Liver (tissue), 3 donors: ENCODE results near the gene PTPA.

ENCODE experiments used
- ATF3 ChIP-seq: IDR thresholded peaks from 2 replicates; pipeline ENCODE4 v1.6.1; 2016; ENCODE audit warnings: antibody characterized with exemption
- CTCF ChIP-seq: fragments of 150-350 bp; IDR thresholded peaks from 2 replicates; pipeline ENCODE4 v1.5.1; 2017; ENCODE audit warnings: improper control_type of control experiment, low read depth, low read length; ENCODE audit not compliant: missing input control
- EGR1 ChIP-seq, 2 donors: IDR thresholded peaks; 2 replicates each; pipeline ENCODE4 v1.6.1; 2016 to 2018; ENCODE audit warnings: antibody characterized with exemption in 2 of 2, low read depth in 2 of 2
- FOXA1 ChIP-seq: IDR thresholded peaks from 2 replicates; pipeline ENCODE4 v1.6.1; 2016; ENCODE audit warnings: antibody characterized with exemption
- GABPA ChIP-seq, 2 donors: IDR thresholded peaks in 1 of 2; conservative IDR thresholded peaks in 1 of 2; 2 replicates each; pipeline ENCODE4 v1.6.1; 2016; ENCODE audit warnings: antibody characterized with exemption in 2 of 2, mild to moderate bottlenecking in 1 of 2, moderate library complexity in 1 of 2
- HNF4A ChIP-seq, 2 donors: conservative IDR thresholded peaks; 2 replicates each; pipeline ENCODE4 v1.6.1; 2016; ENCODE audit warnings: antibody characterized with exemption in 2 of 2, mild to moderate bottlenecking in 2 of 2
- HNF4G ChIP-seq: IDR thresholded peaks from 2 replicates; pipeline ENCODE4 v1.6.1; 2016; ENCODE audit warnings: antibody characterized with exemption
- JUND ChIP-seq, 2 donors: IDR thresholded peaks; 2 replicates each; pipeline ENCODE4 v1.6.1; 2016; ENCODE audit warnings: antibody characterized with exemption in 2 of 2
- MAX ChIP-seq: IDR thresholded peaks from 2 replicates; pipeline ENCODE4 v1.6.1; 2016; ENCODE audit warnings: antibody characterized with exemption
- RAD21 ChIP-seq, 2 donors: IDR thresholded peaks; 2 replicates each; pipeline ENCODE4 v1.6.1; 2016; ENCODE audit warnings: antibody characterized with exemption in 2 of 2, mild to moderate bottlenecking in 2 of 2
- REST ChIP-seq: IDR thresholded peaks from 2 replicates; pipeline ENCODE4 v1.6.1; 2016; ENCODE audit warnings: antibody characterized with exemption, mild to moderate bottlenecking
- RXRA ChIP-seq, 2 donors: IDR thresholded peaks; 2 replicates each; pipeline ENCODE4 v1.6.1; 2017 to 2018; ENCODE audit warnings: antibody characterized with exemption in 2 of 2, mild to moderate bottlenecking in 1 of 2
- TAF1 ChIP-seq: conservative IDR thresholded peaks from 2 replicates; pipeline ENCODE4 v1.6.1; 2016; ENCODE audit warnings: antibody characterized with exemption, mild to moderate bottlenecking
- ZBTB33 ChIP-seq: IDR thresholded peaks from 2 replicates; pipeline ENCODE4 v1.6.1; 2016; ENCODE audit warnings: antibody characterized with exemption
- donor health status: healthy.
- donor health status: healthy.

GRCh38 chr9:129150122-129150521, 38.9 kb downstream of the PTPA start:
- TF ChIP-seq MAX: no peak
- TF ChIP-seq CTCF: no peak
- no peak for TF ChIP-seq HNF4G
- no peak for TF ChIP-seq ATF3
- no peak for TF ChIP-seq GABPA (IDR thresholded peaks at IDR 0.05 in 1 of 2, conservative IDR thresholded peaks at IDR 0.05 in 1 of 2)
- no peak for TF ChIP-seq RAD21 (IDR thresholded peaks at IDR 0.05)
- TF ChIP-seq TAF1: no peak
- TF ChIP-seq ZBTB33: no peak
- TF ChIP-seq REST: no peak
- TF ChIP-seq EGR1 (IDR thresholded peaks at IDR 0.05; ENCODE audit: low read depth in 2 of 2): no peak
- no peak for TF ChIP-seq RXRA (IDR thresholded peaks at IDR 0.05)
- TF ChIP-seq FOXA1: no peak
- TF ChIP-seq JUND (IDR thresholded peaks at IDR 0.05): no peak
- no peak for TF ChIP-seq HNF4A (conservative IDR thresholded peaks at IDR 0.05)
